GM21723 (cell line): ENCODE results near the gene CENPT.

Source experiments
- ATAC-seq: cut with Tn5 transposase; IDR thresholded peaks from one replicate; pipeline ENCODE4 v1.9.1; 2021; ENCODE audit warnings: mild to moderate bottlenecking, moderate library complexity; ENCODE audit not compliant: unreplicated experiment

Gene CENPT

GRCh38 chr16:67814567-67814966 lies 32.9 kb downstream of the CENPT start:
- no peak for ATAC-seq

DNA sequence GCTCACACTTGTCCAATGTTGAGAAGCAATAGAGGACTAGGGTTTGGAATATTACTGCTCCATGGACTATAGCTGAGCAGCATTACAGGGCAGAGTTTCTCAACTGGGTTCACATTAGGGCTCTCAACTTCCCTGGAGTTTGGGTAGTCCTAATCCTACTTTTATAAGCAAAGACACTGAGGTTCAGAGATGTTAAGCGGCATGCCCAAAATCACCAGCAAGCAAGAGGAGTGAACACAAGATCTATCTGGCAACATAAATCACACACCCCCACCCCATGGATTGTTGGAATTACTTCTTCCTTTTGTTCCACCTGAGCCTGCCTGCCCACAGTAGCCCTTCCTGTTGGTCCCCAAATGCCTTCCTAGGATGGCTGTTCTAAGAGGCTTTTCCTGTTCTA lies 35.6 kb downstream of the CENPT start:
- ATAC-seq = no peak

DNA sequence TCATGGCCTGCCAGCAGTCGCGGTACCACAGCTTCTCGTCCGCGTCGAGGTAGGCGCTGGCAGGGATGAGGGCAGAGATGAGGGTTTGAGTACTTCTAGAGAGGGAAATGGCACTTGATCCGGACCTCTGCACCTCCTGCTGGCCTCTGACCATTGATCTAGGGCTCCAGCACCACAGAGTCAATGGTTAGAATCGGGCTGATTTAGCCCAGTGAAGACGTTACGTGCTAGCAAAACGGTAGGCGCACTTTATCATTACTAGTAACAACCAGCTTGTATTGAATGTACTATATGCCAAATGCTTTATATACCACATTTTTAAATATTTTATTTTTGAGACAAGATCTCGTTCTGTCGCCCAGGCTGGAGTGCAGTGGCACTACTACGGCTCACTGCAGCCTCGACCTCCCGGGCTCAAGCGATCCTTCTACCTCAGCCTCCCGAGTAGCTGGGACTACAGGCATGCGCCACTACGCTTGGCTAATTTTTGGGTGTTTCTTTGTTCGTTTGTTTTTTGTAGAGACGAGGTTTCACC lies 40.3 kb downstream of the CENPT start:
- ATAC-seq = no peak

GRCh38 chr16:67806428-67807147 lies 40.9 kb downstream of the CENPT start, which contains the start of the genes RANBP10 and TSNAXIP1:
TSS of gene RANBP10 (minus strand) at chr16:67806560. CDS start at chr16:67806536, 24 bp downstream.
TSS of gene TSNAXIP1 (plus strand) at chr16:67806889. CDS start at chr16:67807150, 261 bp downstream.
- ATAC-seq = peak; percentile 93

- no peak for ATAC-seq
Measured at GRCh38 chr16:67805718-67806427, 41.6 kb downstream of the CENPT start.

GRCh38 chr16:67804853-67805542 lies 42.5 kb downstream of the CENPT start:
- no peak for ATAC-seq

GRCh38 chr16:67803894-67804293 lies 43.6 kb downstream of the CENPT start:
- no peak for ATAC-seq

DNA sequence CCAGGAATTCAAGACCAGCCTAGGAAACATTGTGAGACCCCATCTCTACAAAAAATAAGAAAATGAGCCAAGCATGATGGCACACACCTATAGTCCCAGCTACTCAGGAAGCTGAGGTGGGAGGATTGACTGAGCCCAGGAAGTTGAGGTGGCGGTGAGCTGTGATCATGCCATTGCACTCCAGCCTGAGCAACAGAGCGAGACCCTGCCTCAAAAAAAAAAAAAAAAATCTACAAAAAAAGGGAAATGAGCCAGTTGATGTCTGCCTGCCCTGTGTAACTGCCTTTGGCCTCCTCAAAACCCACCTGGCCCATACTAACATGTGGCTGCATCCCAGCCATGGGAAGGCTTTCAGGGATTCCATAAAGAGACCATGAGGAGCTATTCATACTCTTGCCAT lies 45.6 kb downstream of the CENPT start:
- ATAC-seq = no peak

- ATAC-seq = no peak
Measured at GRCh38 chr16:67801241-67801640, 46.3 kb downstream of the CENPT start.

DNA sequence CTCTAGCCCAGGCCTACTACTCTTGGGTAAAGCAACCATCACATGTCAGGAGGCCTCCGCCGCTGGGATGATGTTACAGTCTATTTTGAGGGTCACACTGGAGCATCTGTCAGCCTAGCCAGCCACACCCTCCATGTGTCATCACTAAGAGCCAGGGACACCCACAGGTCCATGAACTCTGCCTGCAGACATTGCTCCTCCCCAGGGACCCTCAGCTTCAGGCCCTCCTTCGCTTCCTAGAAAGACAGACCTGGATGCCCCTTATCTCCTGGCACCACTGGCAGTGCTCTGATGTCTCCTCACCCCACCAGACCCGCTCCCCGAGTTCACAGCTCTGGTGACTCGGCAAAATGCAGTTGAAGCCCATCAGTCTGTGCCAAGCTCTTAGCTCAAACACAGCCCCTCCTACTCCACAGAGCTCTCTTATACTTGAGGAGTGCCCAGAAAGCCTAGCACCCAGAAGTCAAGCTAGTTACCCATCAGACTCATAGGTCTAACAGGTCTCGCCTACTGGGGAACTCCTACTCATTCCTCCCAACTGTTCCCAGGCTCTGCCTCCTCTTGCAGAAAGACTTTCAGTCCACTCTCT lies 47.1 kb downstream of the CENPT start:
- no peak for ATAC-seq

- no peak for ATAC-seq
Measured at GRCh38 chr16:67796099-67796718, 51.3 kb downstream of the CENPT start.

DNA sequence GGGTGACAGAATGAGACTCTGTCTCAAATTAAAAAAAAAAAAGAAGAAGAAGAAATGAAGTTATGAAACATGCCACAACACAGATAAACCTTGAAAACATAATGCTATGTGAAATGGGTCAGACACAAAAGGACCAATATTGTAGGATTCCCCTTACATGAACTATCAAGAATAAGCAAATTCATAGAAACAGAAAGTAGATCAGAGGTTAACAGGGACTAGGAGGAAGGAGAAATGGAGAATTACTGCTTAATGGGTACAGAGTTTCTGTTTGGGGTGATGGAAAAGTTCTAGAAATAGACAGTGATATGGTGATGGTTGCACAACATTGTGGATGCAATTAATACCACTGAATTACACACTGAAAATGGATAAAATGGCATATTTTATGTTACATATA lies 57.4 kb downstream of the CENPT start:
- no peak for ATAC-seq

DNA sequence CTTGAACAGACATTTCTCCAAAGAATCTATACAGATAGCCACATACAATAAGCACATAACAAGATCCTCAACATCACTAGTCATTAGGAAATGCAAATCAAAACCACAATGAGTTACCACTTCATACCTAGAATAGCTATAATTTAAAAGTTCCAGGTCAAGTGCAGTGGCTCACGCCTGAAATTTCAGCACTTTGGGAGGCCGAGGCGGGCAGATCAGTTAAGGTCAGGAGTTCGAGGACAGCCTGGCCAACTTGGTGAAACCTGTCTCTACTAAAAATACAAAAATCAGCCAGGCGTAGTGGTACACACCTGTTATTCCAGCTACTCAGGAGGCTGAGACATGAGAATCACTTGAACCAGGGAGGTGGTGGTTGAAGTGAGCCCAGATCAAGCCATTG lies 61.0 kb downstream of the CENPT start:
- no peak for ATAC-seq

- no peak for ATAC-seq
Measured at GRCh38 chr16:67783353-67783725, 64.2 kb downstream of the CENPT start.

DNA sequence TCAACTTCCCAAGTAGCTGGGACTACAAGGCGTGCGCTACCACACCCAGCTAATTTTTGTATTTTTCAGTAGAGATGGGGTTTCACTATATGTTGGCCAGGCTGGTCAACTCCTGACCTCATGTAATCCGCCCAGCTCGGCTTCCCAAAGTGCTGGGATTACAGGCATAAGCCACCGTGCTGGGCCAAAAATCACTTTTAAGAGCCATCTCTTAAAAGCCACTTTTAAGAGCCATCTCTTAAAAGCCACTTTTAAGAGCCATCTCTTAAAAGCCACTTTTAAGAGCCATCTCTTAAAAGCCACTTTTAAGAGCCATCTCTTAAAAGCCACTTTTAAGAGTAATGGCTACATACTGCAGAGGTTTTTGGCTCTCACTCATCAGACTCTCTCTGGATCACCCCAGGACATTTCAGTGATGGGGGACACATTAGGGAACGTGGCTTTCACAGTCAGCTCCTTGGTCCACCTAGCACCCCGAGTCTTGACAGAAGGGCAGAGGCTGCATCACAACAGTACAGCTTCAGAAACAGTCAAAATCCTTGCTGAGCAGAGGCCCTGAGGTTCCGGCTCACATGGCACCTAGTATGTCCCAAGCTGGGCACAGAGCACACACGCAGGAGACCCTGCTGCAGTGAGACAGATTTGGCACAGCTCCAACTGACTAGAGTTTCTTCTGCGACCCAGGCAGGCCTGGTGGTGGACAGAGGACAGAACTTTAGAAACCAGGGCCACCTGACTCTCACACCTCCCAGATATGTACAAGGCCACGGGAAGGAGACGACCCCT lies 64.7 kb downstream of the CENPT start:
- ATAC-seq = no peak

DNA sequence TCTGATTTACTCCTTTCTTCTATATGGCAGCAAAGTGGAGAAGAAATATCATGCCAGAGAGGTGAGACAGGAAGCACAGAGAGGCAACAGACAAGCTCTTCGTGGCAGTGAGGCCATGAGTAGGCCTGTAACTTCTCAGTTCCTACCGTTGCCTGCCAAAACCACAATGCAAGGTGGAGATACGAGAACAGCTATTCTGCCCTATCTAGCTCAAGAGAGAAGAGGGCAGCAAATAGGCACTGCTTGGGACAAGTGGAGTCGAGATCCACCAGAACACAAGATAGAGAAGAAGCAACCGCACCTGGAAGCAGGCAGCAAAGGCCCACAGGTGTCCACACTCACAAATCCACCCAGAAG lies 66.0 kb downstream of the CENPT start:
- no peak for ATAC-seq

DNA sequence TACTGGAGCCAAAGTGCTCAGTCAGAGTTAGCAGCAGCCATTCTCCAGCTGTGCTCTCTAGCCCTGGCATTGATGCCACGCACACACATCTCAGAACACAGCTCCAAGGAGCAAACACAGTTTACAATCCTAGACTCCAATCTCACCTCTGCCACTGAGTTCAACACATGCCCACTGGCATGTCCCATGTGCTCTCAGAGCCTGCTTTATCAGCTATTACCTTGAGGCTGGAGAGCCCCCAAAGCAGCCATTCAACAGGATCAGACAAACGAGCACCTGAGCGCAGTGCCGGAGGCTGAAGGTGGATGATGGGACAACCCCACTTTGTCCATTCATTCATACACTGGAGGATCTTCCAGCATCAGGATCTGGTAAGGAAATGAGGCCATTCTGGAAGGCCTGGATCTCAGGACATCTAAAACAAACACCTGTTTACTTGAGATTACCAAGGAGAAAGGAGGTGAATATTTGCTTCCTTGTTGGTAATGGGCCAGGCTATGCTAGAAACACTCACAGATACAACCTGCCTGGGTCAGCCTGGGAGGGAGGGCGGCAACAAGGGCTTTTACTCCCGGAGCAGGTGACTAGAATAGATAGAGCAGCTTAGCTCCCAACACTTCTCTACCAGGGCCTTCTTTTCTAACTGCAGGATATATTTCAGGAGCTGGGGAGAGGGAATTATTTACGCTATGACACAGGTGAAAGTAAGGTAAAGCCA lies 66.5 kb downstream of the CENPT start:
- no peak for ATAC-seq

- ATAC-seq = no peak
Measured at GRCh38 chr16:67779256-67780014, 68.1 kb downstream of the CENPT start.
